Astrocyte (in vitro differentiated cells and primary cell): ENCODE data around the gene IQGAP2. TPM values are rescaled to one million over a fixed set of nuclear protein-coding genes. Genes with fewer than 3 reads are reported as not detected.

Experiments
- DNase-seq: peaks from one replicate; pipeline ENCODE4 v3.0.0-alpha.2; 2010; ENCODE audit warnings: low read depth
- FAIRE-seq: peaks from 2 replicates; lab custom pipeline; 2011; peaks lifted over from hg19 to GRCh38; lab: Jason Lieb, UNC
- H2AFZ ChIP-seq: 2 replicates; pipeline ENCODE4 v1.6.0; 2012; ENCODE audit warnings: low read depth, low read length, inconsistent platforms
- H3K27ac ChIP-seq: 2 replicates; pipeline ENCODE4 v1.5.1; 2011; ENCODE audit warnings: low read depth, low read length, inconsistent platforms
- H3K27me3 ChIP-seq: 2 replicates; pipeline ENCODE4 v1.6.0; 2011; ENCODE audit warnings: low read length, inconsistent platforms; ENCODE audit not compliant: insufficient read depth
- H3K36me3 ChIP-seq: 2 replicates; pipeline ENCODE4 v1.5.1; 2011; ENCODE audit warnings: low read length, inconsistent platforms; ENCODE audit not compliant: insufficient read depth
- H3K4me1 ChIP-seq: 2 replicates; pipeline ENCODE4 v1.5.1; 2011; ENCODE audit warnings: low read length, inconsistent platforms; ENCODE audit not compliant: insufficient read depth
- H3K4me2 ChIP-seq: 2 replicates; pipeline ENCODE4 v1.6.0; 2012; ENCODE audit warnings: low read length, inconsistent platforms
- H3K4me3 ChIP-seq: 2 replicates; pipeline ENCODE4 v1.5.1; 2011; ENCODE audit warnings: low read depth, mild to moderate bottlenecking, low read length, inconsistent platforms; ENCODE audit not compliant: insufficient read depth
- H3K79me2 ChIP-seq: 2 replicates; pipeline ENCODE4 v1.6.0; 2012; ENCODE audit warnings: mild to moderate bottlenecking, low read length, inconsistent platforms; ENCODE audit not compliant: insufficient read depth
- H3K9ac ChIP-seq: 2 replicates; pipeline ENCODE4 v1.6.0; 2012; ENCODE audit warnings: mild to moderate bottlenecking, low read length, inconsistent platforms
- H3K9me3 ChIP-seq: 2 replicates; pipeline ENCODE4 v1.5.1; 2012; ENCODE audit warnings: low read depth, mild to moderate bottlenecking, low read length, inconsistent platforms; ENCODE audit not compliant: insufficient read depth
- H4K20me1 ChIP-seq: 2 replicates; pipeline ENCODE4 v1.6.0; 2012; ENCODE audit warnings: low read length, inconsistent platforms; ENCODE audit not compliant: insufficient read depth
- H3K27ac Mint-ChIP-seq: one replicate; pipeline ENCODE4 v1.8.0; 2021; ENCODE audit warnings: mild to moderate bottlenecking, mixed read lengths; ENCODE audit not compliant: unreplicated experiment
- H3K27me3 Mint-ChIP-seq: one replicate; pipeline ENCODE4 v1.8.0; 2021; ENCODE audit warnings: low read depth, mixed read lengths; ENCODE audit not compliant: unreplicated experiment
- H3K36me3 Mint-ChIP-seq: one replicate; pipeline ENCODE4 v1.8.0; 2021; ENCODE audit warnings: low read depth, mixed read lengths; ENCODE audit not compliant: unreplicated experiment
- H3K4me1 Mint-ChIP-seq: one replicate; pipeline ENCODE4 v1.8.0; 2021; ENCODE audit warnings: low read depth, mixed read lengths; ENCODE audit not compliant: unreplicated experiment
- H3K4me3 Mint-ChIP-seq: one replicate; pipeline ENCODE4 v1.8.0; 2021; ENCODE audit warnings: mild to moderate bottlenecking, moderate library complexity, mixed read lengths; ENCODE audit not compliant: unreplicated experiment
- H3K9me3 Mint-ChIP-seq: one replicate; pipeline ENCODE4 v1.8.0; 2021; ENCODE audit warnings: mild to moderate bottlenecking, mixed read lengths; ENCODE audit not compliant: unreplicated experiment
- EZH2 ChIP-seq: IDR thresholded peaks from 2 replicates; pipeline ENCODE4 v1.6.1; 2012; ENCODE audit warnings: mild to moderate bottlenecking, low read length, inconsistent platforms; ENCODE audit not compliant: insufficient read depth
- total RNA-seq: library from RNA; stranded (reverse); gene quantifications from 2 replicates; pipeline ENCODE4 v1.2.1, GENCODE V29; 2021
- TF ChIP-seq, protein P1 (sequence below): IDR thresholded peaks from 2 replicates; pipeline ENCODE4 v1.5.1; 2011; ENCODE audit warnings: low read depth, mild to moderate bottlenecking, inconsistent platforms, low read length, moderate library complexity; ENCODE audit not compliant: insufficient read depth

Gene IQGAP2
- total RNA-seq, 1 donor from 2014 or later: 2.9 TPM

DNA sequence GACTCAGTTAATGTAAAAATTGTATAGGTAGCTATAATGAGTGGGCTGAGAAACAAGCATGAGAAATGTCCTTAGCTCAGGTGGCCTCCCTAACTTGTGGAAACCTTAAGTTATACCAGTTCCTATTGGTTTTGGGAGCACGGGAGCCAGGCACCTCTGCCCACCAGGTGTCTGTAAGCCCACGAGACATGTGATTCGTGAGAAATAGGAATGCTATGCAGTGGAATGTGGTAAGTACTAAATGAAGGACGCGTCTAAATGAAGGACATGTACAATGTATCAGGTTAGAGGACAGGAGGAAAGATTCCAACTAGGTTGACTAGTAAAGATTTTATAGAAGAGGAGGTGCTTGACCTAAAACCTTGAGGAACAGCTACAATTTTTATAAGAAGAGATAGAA lies 266.2 kb downstream of the IQGAP2 start:
- Histone ChIP-seq H3K79me2 (no peaks in the 10 kb centered on the region), H3K4me2 (no peak overlapping the region), H2AFZ (no peak overlapping the region), H4K20me1 (no peaks in the 10 kb centered on the region), H3K4me1 (no peaks in the 10 kb centered on the region), H3K36me3 (no peaks in the 10 kb centered on the region), H3K27me3 (no peaks in the 10 kb centered on the region), H3K9ac (no peak overlapping the region), H3K27ac (no peak overlapping the region), H3K4me3 (no peak overlapping the region), H3K9me3 (no peaks in the 10 kb centered on the region)
- Mint-ChIP-seq H3K4me1 (peaks cover 5% of the 10 kb centered on the region), H3K36me3 (no peaks in the 10 kb centered on the region), H3K27me3 (no peaks in the 10 kb centered on the region), H3K27ac (no peak overlapping the region), H3K9me3 (no peaks in the 10 kb centered on the region), H3K4me3 (no peak overlapping the region)
- TF ChIP-seq EZH2: no peak
- TF ChIP-seq, protein P1, sequence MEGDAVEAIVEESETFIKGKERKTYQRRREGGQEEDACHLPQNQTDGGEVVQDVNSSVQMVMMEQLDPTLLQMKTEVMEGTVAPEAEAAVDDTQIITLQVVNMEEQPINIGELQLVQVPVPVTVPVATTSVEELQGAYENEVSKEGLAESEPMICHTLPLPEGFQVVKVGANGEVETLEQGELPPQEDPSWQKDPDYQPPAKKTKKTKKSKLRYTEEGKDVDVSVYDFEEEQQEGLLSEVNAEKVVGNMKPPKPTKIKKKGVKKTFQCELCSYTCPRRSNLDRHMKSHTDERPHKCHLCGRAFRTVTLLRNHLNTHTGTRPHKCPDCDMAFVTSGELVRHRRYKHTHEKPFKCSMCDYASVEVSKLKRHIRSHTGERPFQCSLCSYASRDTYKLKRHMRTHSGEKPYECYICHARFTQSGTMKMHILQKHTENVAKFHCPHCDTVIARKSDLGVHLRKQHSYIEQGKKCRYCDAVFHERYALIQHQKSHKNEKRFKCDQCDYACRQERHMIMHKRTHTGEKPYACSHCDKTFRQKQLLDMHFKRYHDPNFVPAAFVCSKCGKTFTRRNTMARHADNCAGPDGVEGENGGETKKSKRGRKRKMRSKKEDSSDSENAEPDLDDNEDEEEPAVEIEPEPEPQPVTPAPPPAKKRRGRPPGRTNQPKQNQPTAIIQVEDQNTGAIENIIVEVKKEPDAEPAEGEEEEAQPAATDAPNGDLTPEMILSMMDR: no peak
- no peak for FAIRE-seq
- DNase-seq: no peak

DNA sequence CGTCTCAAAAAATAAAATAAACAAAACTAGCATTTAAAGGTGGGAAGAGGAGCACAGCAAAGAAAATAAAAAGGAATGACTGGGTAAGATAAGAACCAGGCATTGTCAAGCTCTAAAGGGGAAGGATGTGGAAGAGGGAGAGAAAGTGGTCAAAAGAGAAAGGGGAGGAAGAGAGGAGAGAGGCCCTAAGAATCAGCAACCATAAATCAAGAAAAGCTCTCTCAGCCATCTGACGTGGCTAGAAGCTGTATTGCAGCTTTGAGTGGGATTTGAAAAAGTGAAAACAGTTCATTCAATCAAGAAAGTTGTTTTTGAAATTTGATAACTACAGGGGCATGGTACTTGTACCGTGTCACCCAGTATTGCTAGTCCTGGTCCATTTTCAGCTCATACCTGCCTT lies 267.4 kb downstream of the IQGAP2 start:
- Histone ChIP-seq H3K4me3 (no peak overlapping the region), H4K20me1 (no peaks in the 10 kb centered on the region), H3K27me3 (no peaks in the 10 kb centered on the region), H3K4me2 (no peak overlapping the region), H3K9me3 (no peaks in the 10 kb centered on the region), H3K9ac (no peak overlapping the region), H2AFZ (no peak overlapping the region), H3K36me3 (no peaks in the 10 kb centered on the region), H3K79me2 (no peaks in the 10 kb centered on the region), H3K27ac (no peak overlapping the region), H3K4me1 (no peaks in the 10 kb centered on the region)
- no peak overlapping the region for H3K27ac Mint-ChIP-seq
- FAIRE-seq: no peak
- no peak for DNase-seq
- H3K4me3 Mint-ChIP-seq: no peak overlapping the region
- peaks cover 5% of the 10 kb centered on the region for H3K4me1 Mint-ChIP-seq
- H3K27me3 Mint-ChIP-seq: no peaks in the 10 kb centered on the region
- TF ChIP-seq EZH2: no peak
- TF ChIP-seq, protein P1: no peak
- H3K9me3 Mint-ChIP-seq: no peaks in the 10 kb centered on the region
- no peaks in the 10 kb centered on the region for H3K36me3 Mint-ChIP-seq

DNA sequence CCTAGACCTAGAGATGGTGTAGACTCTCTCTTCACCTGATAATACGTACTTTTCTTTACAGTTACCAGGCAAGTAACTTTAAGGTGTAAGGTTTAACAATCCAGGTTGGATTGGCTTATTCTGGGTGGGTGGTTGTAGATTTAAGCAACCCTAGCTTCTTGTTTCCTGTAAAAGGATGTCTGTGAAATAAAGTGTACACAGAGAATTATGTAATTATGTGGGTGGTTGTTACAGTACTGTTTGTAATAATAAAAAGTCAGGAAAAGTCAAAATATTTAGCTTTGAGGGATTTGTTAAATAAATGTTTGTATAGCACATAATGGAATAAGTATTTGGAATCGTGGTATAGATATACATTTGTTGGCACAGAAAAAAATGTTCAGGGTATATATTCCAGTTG lies 269.2 kb downstream of the IQGAP2 start:
- DNase-seq (no peak), FAIRE-seq (no peak)
- Histone ChIP-seq H3K9me3 (no peaks in the 10 kb centered on the region), H3K4me1 (no peaks in the 10 kb centered on the region), H2AFZ (no peak overlapping the region), H4K20me1 (no peaks in the 10 kb centered on the region), H3K27ac (no peak overlapping the region), H3K79me2 (no peaks in the 10 kb centered on the region), H3K36me3 (no peaks in the 10 kb centered on the region), H3K4me2 (no peak overlapping the region), H3K4me3 (no peak overlapping the region), H3K9ac (no peak overlapping the region), H3K27me3 (no peaks in the 10 kb centered on the region)
- no peaks in the 10 kb centered on the region for H3K9me3 Mint-ChIP-seq
- H3K4me1 Mint-ChIP-seq: peaks cover 5% of the 10 kb centered on the region
- H3K36me3 Mint-ChIP-seq: no peaks in the 10 kb centered on the region
- H3K4me3 Mint-ChIP-seq: no peak overlapping the region
- H3K27me3 Mint-ChIP-seq: no peaks in the 10 kb centered on the region
- TF ChIP-seq, protein P1: no peak
- TF ChIP-seq EZH2: no peak
- H3K27ac Mint-ChIP-seq: no peak overlapping the region
